ENCODE measurements around the gene RPAP2. TPM values are rescaled to one million over a fixed set of nuclear protein-coding genes. Genes with fewer than 3 reads are reported as not detected.

The RPAP2 gene
- total RNA-seq, 1 experiment from 2014 or later, result 28.1 TPM

DNA sequence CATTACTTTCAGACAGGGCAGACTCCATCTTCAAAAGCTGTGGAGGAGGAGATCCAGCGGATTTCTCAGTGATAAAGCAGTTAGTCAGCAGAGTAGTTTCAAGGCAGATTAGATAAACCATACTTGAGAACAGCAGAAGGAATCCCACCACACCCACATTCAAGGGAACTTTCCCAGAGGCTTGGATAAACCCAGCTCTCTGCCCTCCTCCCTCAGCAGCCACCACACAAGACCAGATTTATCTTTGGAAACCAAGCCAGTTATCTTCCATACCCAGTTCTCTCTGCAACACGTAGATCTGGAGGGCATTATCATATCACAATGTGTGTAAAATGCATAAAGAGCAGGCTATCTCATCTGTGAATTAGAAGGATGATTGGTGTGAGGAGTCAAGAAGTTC, 147.7 kb downstream of the RPAP2 start:
- H4K20me1 ChIP-seq (ENCODE audit: insufficient read depth), result no peaks in the 10 kb centered on the region
- no peak overlapping the region for H3K9ac ChIP-seq (ENCODE audit: low read length)
- BruUV-seq (replicated peaks), result no TSS peak
- ATAC-seq, result no peak
- CTCF ChIA-PET, result no interaction called here
- H3K9me2 ChIP-seq (ENCODE audit: insufficient read depth), result no peaks in the 10 kb centered on the region
- POLR2A ChIA-PET, result no interaction called here
- DNase-seq (ENCODE audit: low read depth, low spot score), result no peak
- peaks cover 0 to 8% of the 10 kb centered on the region in 2 experiments; a peak in 1 of 4 replicates for H3K4me1 ChIP-seq (ENCODE audit: control insufficient read depth in 1 of 2, insufficient read depth in 2 of 2, low read length in 2 of 2)
- H3K4me3 ChIP-seq (replicated peaks in 1 of 2; ENCODE audit: low read depth in 1 of 2, low read length in 2 of 2), result no peak overlapping the region
- no peaks in the 10 kb centered on the region for H3K79me2 ChIP-seq (ENCODE audit: insufficient read depth, low read length)
- H3K9me3 ChIP-seq (ENCODE audit: control insufficient read depth in 1 of 2, insufficient read depth in 1 of 2, low read depth in 1 of 2, low read length in 2 of 2), result no peaks in the 10 kb centered on the region
- no peak overlapping the region for H3K27ac ChIP-seq (ENCODE audit: low read depth, low read length)
- no peaks in the 10 kb centered on the region for H3K27me3 ChIP-seq (ENCODE audit: insufficient read depth, low read length)
- no peak overlapping the region for H2AFZ ChIP-seq (ENCODE audit: low read depth, low read length, poor library complexity, severe bottlenecking)
- intact Hi-C loops (cut with micrococcal nuclease), result no loop called here
- no peak overlapping the region for H3K4me2 ChIP-seq (ENCODE audit: low read length)
- TF ChIP-seq, protein P1, sequence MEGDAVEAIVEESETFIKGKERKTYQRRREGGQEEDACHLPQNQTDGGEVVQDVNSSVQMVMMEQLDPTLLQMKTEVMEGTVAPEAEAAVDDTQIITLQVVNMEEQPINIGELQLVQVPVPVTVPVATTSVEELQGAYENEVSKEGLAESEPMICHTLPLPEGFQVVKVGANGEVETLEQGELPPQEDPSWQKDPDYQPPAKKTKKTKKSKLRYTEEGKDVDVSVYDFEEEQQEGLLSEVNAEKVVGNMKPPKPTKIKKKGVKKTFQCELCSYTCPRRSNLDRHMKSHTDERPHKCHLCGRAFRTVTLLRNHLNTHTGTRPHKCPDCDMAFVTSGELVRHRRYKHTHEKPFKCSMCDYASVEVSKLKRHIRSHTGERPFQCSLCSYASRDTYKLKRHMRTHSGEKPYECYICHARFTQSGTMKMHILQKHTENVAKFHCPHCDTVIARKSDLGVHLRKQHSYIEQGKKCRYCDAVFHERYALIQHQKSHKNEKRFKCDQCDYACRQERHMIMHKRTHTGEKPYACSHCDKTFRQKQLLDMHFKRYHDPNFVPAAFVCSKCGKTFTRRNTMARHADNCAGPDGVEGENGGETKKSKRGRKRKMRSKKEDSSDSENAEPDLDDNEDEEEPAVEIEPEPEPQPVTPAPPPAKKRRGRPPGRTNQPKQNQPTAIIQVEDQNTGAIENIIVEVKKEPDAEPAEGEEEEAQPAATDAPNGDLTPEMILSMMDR (IDR thresholded peaks at IDR 0.05 in 2 of 3, conservative IDR thresholded peaks at IDR 0.05 in 1 of 3; ENCODE audit: borderline replicate concordance in 1 of 3, insufficient read depth in 1 of 3, low read depth in 2 of 3, low read length in 2 of 3), result no peak
- TF ChIP-seq ZFX (IDR thresholded peaks at IDR 0.05), result no peak
- TF ChIP-seq SRF (IDR thresholded peaks at IDR 0.05; ENCODE audit: low read depth), result no peak
- TF ChIP-seq YY1 (IDR thresholded peaks at IDR 0.05; ENCODE audit: extremely low read depth, insufficient replicate concordance, low read depth, low read length), result no peak
- TF ChIP-seq, protein P2, sequence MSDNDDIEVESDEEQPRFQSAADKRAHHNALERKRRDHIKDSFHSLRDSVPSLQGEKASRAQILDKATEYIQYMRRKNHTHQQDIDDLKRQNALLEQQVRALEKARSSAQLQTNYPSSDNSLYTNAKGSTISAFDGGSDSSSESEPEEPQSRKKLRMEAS (IDR thresholded peaks at IDR 0.05), result no peak
- TF ChIP-seq ELF1 (IDR thresholded peaks at IDR 0.05; ENCODE audit: borderline replicate concordance, low read depth), result no peak
- TF ChIP-seq POLR2A (IDR thresholded peaks at IDR 0.05; ENCODE audit: borderline replicate concordance, extremely low read depth, insufficient read depth, insufficient read length), result no peak
- TF ChIP-seq JUND (IDR thresholded peaks at IDR 0.05), result no peak
- no peak for TF ChIP-seq EZH2phosphoT487 (IDR thresholded peaks at IDR 0.05; ENCODE audit: borderline replicate concordance)
- no peak for TF ChIP-seq EZH2 (IDR thresholded peaks at IDR 0.05)
- no peak for TF ChIP-seq CBX3 (IDR thresholded peaks at IDR 0.05; ENCODE audit: low read depth)
- TF ChIP-seq, protein P3, sequence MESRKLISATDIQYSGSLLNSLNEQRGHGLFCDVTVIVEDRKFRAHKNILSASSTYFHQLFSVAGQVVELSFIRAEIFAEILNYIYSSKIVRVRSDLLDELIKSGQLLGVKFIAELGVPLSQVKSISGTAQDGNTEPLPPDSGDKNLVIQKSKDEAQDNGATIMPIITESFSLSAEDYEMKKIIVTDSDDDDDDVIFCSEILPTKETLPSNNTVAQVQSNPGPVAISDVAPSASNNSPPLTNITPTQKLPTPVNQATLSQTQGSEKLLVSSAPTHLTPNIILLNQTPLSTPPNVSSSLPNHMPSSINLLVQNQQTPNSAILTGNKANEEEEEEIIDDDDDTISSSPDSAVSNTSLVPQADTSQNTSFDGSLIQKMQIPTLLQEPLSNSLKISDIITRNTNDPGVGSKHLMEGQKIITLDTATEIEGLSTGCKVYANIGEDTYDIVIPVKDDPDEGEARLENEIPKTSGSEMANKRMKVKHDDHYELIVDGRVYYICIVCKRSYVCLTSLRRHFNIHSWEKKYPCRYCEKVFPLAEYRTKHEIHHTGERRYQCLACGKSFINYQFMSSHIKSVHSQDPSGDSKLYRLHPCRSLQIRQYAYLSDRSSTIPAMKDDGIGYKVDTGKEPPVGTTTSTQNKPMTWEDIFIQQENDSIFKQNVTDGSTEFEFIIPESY (IDR thresholded peaks at IDR 0.05; ENCODE audit: extremely low read depth, insufficient replicate concordance, low read length), result no peak
- TF ChIP-seq, protein P4, sequence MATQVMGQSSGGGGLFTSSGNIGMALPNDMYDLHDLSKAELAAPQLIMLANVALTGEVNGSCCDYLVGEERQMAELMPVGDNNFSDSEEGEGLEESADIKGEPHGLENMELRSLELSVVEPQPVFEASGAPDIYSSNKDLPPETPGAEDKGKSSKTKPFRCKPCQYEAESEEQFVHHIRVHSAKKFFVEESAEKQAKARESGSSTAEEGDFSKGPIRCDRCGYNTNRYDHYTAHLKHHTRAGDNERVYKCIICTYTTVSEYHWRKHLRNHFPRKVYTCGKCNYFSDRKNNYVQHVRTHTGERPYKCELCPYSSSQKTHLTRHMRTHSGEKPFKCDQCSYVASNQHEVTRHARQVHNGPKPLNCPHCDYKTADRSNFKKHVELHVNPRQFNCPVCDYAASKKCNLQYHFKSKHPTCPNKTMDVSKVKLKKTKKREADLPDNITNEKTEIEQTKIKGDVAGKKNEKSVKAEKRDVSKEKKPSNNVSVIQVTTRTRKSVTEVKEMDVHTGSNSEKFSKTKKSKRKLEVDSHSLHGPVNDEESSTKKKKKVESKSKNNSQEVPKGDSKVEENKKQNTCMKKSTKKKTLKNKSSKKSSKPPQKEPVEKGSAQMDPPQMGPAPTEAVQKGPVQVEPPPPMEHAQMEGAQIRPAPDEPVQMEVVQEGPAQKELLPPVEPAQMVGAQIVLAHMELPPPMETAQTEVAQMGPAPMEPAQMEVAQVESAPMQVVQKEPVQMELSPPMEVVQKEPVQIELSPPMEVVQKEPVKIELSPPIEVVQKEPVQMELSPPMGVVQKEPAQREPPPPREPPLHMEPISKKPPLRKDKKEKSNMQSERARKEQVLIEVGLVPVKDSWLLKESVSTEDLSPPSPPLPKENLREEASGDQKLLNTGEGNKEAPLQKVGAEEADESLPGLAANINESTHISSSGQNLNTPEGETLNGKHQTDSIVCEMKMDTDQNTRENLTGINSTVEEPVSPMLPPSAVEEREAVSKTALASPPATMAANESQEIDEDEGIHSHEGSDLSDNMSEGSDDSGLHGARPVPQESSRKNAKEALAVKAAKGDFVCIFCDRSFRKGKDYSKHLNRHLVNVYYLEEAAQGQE (IDR thresholded peaks at IDR 0.05; ENCODE audit: low read depth), result no peak
- no peak for TF ChIP-seq TCF7L2 (IDR thresholded peaks at IDR 0.05; ENCODE audit: borderline replicate concordance, extremely low read depth, insufficient read depth, insufficient read length)
- RAD21 ChIA-PET (ENCODE audit: low non-redundant PET in 1 of 2, low total read pairs in 2 of 2, uncharacterized antibody in 2 of 2, unreplicated experiment in 2 of 2), result no interaction called here
- H3K36me3 ChIP-seq (ENCODE audit: control insufficient read depth in 1 of 2, insufficient read depth in 2 of 2, low read length in 2 of 2), result no peaks in the 10 kb centered on the region
